Hematopoietic multipotent progenitor cell (in vitro differentiated cells): ENCODE data around the gene MTARC2. TPM values are rescaled to one million over a fixed set of nuclear protein-coding genes. Genes with fewer than 3 reads are reported as not detected.
A peak's percentile ranks its signal among the peaks of the same experiment; 100 is the strongest.

Source experiments
- DNase-seq, 3 donors: peaks; one replicate each; pipeline ENCODE4 v3.0.0-alpha.2; 2011 to 2015; ENCODE audit warnings: low read depth in 2 of 3, low spot score in 2 of 3
- total RNA-seq: library from RNA; depleted of rRNA; stranded (reverse); fragments of >200 nt; gene quantifications from one replicate; pipeline ENCODE4 v1.2.3, GENCODE V29; 2012

Gene MTARC2
- total RNA-seq, 1 donor, result 0.27 TPM

- no peak for DNase-seq
These were observed 48.9 kb downstream of the MTARC2 start for GRCh38 chr1:220797044-220797443.

- DNase-seq, result no peak
These were observed 49.4 kb downstream of the MTARC2 start for GRCh38 chr1:220797553-220797952.

GRCh38 chr1:220798338-220798737 is 50.2 kb downstream of the MTARC2 start:
- DNase-seq, result no peak

GRCh38 chr1:220800262-220800661 is 52.1 kb downstream of the MTARC2 start:
- no peak for DNase-seq

- peak in 2 of 3 donors; percentile 24 to 60 for DNase-seq
These were observed 55.5 kb downstream of the MTARC2 start for GRCh38 chr1:220803401-220804201.

- DNase-seq, result no peak
These were observed 56.1 kb downstream of the MTARC2 start for GRCh38 chr1:220804202-220804586.

- no peak for DNase-seq
These were observed 58.3 kb downstream of the MTARC2 start for GRCh38 chr1:220806408-220806807.

GRCh38 chr1:220807726-220808125 is 59.6 kb downstream of the MTARC2 start:
- no peak for DNase-seq

GRCh38 chr1:220808345-220809186 is 60.4 kb downstream of the MTARC2 start:
- no peak for DNase-seq

- no peak for DNase-seq
These were observed 61.0 kb downstream of the MTARC2 start for GRCh38 chr1:220809187-220809550.

- DNase-seq, result no peak
These were observed 61.6 kb downstream of the MTARC2 start for GRCh38 chr1:220809704-220810103.

- DNase-seq, result peak; percentile 32 to 89 (median 76)
These were observed 62.1 kb downstream of the MTARC2 start for GRCh38 chr1:220810179-220810653.

GRCh38 chr1:220810963-220811362 is 62.8 kb downstream of the MTARC2 start:
- no peak for DNase-seq

GRCh38 chr1:220811695-220812094 is 63.6 kb downstream of the MTARC2 start:
- DNase-seq, result no peak

- no peak for DNase-seq
These were observed 64.2 kb downstream of the MTARC2 start for GRCh38 chr1:220812308-220812707.

GRCh38 chr1:220813013-220813412 is 64.9 kb downstream of the MTARC2 start:
- no peak for DNase-seq

GRCh38 chr1:220815409-220815808 is 67.3 kb downstream of the MTARC2 start:
- no peak for DNase-seq

GRCh38 chr1:220817907-220818306 is 69.8 kb downstream of the MTARC2 start:
- no peak for DNase-seq

GRCh38 chr1:220818421-220819173 is 70.5 kb downstream of the MTARC2 start:
- DNase-seq, result no peak

- DNase-seq, result no peak
These were observed 71.4 kb downstream of the MTARC2 start for GRCh38 chr1:220819467-220820026.
